ENCODE measurements around the gene CT47A1.
"Not testable (repeated sequence)": the region's sequence is repeated elsewhere in the genome, so short reads cannot be mapped to it uniquely, and the experiment has no call there.

The CT47A1 gene

GRCh38 chrX:120985660-120986059 is at the start of gene CT47A1:
Gene CT47A1, minus strand, starts transcription at chrX:120985760. Its CDS starts 231 bp downstream, at chrX:120985529.
- H3K27ac ChIP-seq; H3K4me3 ChIP-seq (ENCODE audit: low read depth, low read length); DNase-seq; in situ Hi-C loops (cut with HindIII; ENCODE audit: low pct_ligation_motif_present, low sequenced_read_pairs); H3K27me3 ChIP-seq (replicated peaks); H3K36me3 ChIP-seq (replicated peaks): not testable (repeated sequence)

GRCh38 chrX:121032531-121032930 is 47.0 kb upstream of the CT47A1 start:
- Histone ChIP-seq H3K27ac (no peak overlapping the region), H3K4me3 (ENCODE audit: low read depth, low read length) (no peak overlapping the region), H3K36me3 (replicated peaks) (no peaks in the 10 kb centered on the region), H3K27me3 (replicated peaks) (no peaks in the 10 kb centered on the region)
- TF ChIP-seq, protein P1, sequence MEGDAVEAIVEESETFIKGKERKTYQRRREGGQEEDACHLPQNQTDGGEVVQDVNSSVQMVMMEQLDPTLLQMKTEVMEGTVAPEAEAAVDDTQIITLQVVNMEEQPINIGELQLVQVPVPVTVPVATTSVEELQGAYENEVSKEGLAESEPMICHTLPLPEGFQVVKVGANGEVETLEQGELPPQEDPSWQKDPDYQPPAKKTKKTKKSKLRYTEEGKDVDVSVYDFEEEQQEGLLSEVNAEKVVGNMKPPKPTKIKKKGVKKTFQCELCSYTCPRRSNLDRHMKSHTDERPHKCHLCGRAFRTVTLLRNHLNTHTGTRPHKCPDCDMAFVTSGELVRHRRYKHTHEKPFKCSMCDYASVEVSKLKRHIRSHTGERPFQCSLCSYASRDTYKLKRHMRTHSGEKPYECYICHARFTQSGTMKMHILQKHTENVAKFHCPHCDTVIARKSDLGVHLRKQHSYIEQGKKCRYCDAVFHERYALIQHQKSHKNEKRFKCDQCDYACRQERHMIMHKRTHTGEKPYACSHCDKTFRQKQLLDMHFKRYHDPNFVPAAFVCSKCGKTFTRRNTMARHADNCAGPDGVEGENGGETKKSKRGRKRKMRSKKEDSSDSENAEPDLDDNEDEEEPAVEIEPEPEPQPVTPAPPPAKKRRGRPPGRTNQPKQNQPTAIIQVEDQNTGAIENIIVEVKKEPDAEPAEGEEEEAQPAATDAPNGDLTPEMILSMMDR (IDR thresholded peaks at IDR 0.05; ENCODE audit: low read depth, low read length, missing control alignments), result no peak
- no peak for DNase-seq
- in situ Hi-C loops (cut with HindIII; ENCODE audit: low pct_ligation_motif_present, low sequenced_read_pairs), result no loop called here

- in situ Hi-C loops (cut with HindIII; ENCODE audit: low pct_ligation_motif_present, low sequenced_read_pairs), result no loop called here
- TF ChIP-seq, protein P1 (IDR thresholded peaks at IDR 0.05; ENCODE audit: low read depth, low read length, missing control alignments), result no peak
- DNase-seq, result no peak
- Histone ChIP-seq H3K27ac (no peak overlapping the region), H3K27me3 (replicated peaks) (no peaks in the 10 kb centered on the region), H3K36me3 (replicated peaks) (no peaks in the 10 kb centered on the region), H3K4me3 (ENCODE audit: low read depth, low read length) (no peak overlapping the region)
These were observed 44.5 kb upstream of the CT47A1 start for GRCh38 chrX:121030083-121030482.

- Histone ChIP-seq H3K27ac (no peak overlapping the region), H3K36me3 (replicated peaks) (no peaks in the 10 kb centered on the region), H3K27me3 (replicated peaks) (no peaks in the 10 kb centered on the region), H3K4me3 (ENCODE audit: low read depth, low read length) (no peak overlapping the region)
- DNase-seq, result no peak
- TF ChIP-seq, protein P1 (IDR thresholded peaks at IDR 0.05; ENCODE audit: low read depth, low read length, missing control alignments), result no peak
- in situ Hi-C loops (cut with HindIII; ENCODE audit: low pct_ligation_motif_present, low sequenced_read_pairs), result no loop called here
These were observed 42.9 kb upstream of the CT47A1 start for GRCh38 chrX:121028419-121028818.

- TF ChIP-seq, protein P1 (IDR thresholded peaks at IDR 0.05; ENCODE audit: low read depth, low read length, missing control alignments), result no peak
- Histone ChIP-seq H3K36me3 (replicated peaks) (no peaks in the 10 kb centered on the region), H3K4me3 (ENCODE audit: low read depth, low read length) (no peak overlapping the region), H3K27me3 (replicated peaks) (no peaks in the 10 kb centered on the region), H3K27ac (no peak overlapping the region)
- in situ Hi-C loops (cut with HindIII; ENCODE audit: low pct_ligation_motif_present, low sequenced_read_pairs), result no loop called here
- DNase-seq, result no peak
These were observed 29.3 kb upstream of the CT47A1 start for GRCh38 chrX:121014826-121015225.

- in situ Hi-C loops (cut with HindIII; ENCODE audit: low pct_ligation_motif_present, low sequenced_read_pairs), result no loop called here
- no peak for DNase-seq
- Histone ChIP-seq H3K4me3 (ENCODE audit: low read depth, low read length) (no peak overlapping the region), H3K27ac (no peak overlapping the region), H3K36me3 (replicated peaks) (no peaks in the 10 kb centered on the region), H3K27me3 (replicated peaks) (no peaks in the 10 kb centered on the region)
- TF ChIP-seq, protein P1 (IDR thresholded peaks at IDR 0.05; ENCODE audit: low read depth, low read length, missing control alignments), result no peak
These were observed 28.4 kb upstream of the CT47A1 start for GRCh38 chrX:121013897-121014455.
